NCI-H526 (cell line): ENCODE results near the gene PGAM4.
"Not testable (repeated sequence)": the region's sequence is repeated elsewhere in the genome, so short reads cannot be mapped to it uniquely, and the experiment has no call there.

Experiments used
- DNase-seq, 2 experiments: peaks; one replicate each; lab custom pipeline; 2025; lab: John Stamatoyannopoulos, UW

Gene PGAM4

DNA sequence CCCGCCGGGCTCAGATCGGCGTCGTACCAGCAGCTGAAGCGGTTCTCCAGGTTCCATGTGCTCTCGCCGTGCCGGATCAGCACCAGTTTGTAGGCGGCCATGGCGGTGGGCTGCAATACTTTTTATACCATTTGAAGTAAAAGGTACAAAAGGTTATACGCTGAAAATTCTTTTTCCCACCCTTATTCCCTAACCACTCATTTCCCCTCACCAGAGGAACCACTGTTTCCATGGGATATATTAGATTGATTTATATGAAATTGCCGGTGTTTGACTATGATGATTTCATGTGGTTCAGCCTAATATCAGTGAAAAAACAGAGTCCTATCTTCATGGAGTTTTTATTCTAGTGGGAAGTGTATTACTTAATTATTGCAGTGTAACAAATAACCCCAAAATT, at the start of gene PGAM4:
Gene PGAM4 (minus strand): TSS at position 101 of the 400 bp plus-strand sequence. CDS start 0 bp downstream, at position 101.
- no peak for DNase-seq

- DNase-seq, result no peak
Measured at GRCh38 chrX:78011846-78012245, 42.4 kb upstream of the PGAM4 start.

DNA sequence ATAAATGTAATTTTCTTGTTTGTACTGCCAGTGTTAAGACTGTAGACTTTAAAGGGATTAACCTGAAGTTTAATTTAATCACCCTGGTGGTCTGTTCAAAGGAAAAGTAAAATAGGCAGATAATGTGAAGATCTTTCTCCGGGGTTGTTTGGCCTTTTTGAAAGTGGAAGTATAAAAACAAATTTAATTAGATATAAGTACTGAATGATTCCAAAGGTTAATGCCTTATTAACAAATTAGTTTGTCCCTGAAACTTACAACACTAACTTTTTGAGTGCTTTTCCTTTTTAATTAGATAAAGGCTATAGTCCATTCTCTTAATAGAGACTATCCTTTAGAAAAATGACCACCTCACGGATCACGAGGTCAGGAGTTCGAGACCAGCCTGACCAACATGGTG, 10.4 kb upstream of the PGAM4 start:
- no peak for DNase-seq

- no peak for DNase-seq
Measured at GRCh38 chrX:77977518-77977917, 8.1 kb upstream of the PGAM4 start.

DNA sequence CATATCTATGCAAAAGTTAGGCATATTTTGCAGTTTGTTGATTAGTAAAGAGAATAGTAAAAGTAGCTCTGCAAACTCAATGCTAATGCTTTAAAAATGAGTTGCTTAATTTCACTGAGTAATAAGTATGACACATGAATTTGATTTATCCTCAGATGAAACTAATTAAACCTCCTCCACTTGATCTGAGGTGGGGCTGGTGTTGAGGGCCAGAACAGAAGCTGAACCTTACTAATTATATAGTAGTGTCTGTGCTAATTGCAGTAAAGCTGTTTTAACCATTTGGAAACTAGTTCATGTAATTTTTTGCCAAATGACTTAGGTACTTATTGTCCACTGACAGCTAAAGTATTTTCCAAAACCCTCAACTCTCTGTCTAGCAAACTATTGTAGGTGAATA, 7.7 kb upstream of the PGAM4 start:
- no peak for DNase-seq

DNA sequence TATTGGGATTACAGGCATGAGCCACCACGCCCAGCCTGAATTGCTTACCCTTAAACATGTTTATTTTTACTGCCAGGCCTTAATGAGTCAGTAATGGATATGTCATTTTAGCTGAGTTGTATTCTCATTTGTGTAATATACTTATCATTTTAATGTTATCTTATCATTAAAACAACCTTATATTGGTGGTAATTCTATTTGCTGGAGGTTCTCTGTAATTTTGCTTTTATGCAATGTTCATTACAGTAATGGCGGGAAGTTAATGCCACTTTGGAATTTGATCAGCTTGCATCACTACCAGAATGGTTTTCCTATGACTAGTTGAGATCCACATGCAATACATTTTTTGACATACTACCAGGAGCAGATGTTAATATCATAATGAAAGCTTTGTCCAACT, 6.3 kb upstream of the PGAM4 start:
- no peak for DNase-seq

DNA sequence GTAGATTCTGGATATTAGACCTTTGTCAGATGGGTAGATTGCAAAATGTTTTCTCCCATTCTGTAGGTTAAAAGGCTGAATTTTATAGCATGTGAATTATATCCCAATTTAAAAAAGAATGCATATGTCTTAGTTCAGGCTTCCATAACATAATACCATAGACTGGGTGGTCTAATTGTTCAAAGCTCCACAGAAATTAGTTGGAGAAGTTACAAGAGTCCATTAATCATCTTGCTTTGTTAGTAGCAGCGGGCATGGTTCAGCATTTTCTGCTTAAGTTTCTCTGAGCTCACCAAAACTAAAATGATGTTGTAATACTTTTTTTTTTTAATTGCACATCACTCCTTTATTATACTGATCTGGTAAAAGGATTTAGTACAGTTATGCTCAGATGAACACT, 1.8 kb downstream of the PGAM4 start:
- DNase-seq, result no peak

DNA sequence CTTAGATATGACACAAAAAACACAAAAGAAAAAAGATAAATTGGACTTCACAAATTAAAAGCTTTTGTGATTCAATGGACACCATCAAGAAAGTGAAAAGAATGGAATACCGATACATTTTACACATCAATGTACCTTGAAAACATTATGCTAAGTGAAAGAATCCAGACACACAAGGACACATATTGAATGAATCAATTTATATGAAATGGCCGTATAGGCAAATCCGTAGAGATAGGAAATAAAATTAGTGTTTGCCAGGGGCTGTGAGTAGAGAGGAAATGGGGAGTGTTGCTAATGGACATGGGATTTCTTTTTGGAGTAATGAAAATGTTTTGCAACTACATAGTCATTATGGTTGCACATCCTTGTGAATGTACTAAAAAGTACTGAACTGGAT, 3.1 kb downstream of the PGAM4 start:
- no peak for DNase-seq

DNA sequence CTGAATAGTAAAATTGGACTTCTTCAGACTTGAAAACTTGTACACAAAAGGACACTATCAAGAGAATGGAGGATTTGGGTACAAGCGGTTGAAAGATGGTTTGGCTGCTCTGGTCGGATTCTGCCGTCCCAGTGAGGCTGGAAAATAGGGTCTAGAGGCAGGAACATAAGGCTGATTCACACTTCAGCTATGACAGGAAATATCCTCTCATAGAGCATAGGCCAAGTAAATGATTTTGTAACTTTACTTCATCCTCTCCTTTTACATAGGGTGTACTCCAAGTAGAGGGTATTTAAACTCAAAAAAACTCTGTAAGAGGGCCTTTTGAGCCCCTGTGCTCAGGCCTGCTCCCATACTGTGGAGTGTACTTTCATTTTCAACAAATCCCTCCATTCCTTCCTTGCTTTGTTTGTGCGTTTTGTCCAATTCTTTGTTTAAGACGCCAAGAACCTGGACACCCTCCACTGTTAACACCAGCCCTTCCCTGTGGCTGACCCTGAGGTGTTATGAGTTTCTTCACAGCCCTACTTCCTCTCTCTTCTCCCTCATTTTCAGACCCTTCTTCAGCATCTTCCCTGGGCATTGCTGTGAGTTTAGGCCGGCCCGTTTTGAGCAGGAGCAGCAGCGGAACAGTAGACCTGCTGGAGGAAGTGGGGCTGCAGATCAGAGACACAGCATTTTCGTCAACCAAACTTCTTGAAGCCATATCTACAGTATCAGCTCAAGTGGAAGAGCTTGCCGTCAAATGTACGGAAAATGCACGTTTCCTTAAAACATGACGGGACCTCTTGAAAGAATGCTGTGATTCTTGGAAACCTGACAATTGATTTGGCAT, 7.2 kb downstream of the PGAM4 start:
- DNase-seq, result no peak

GRCh38 chrX:77961063-77961462, 8.4 kb downstream of the PGAM4 start:
- DNase-seq, result no peak

GRCh38 chrX:77960567-77960966, 8.9 kb downstream of the PGAM4 start:
- no peak for DNase-seq

GRCh38 chrX:77953708-77954107, 15.7 kb downstream of the PGAM4 start:
- DNase-seq, result no peak

GRCh38 chrX:77953302-77953701, 16.1 kb downstream of the PGAM4 start:
- DNase-seq, result no peak

DNA sequence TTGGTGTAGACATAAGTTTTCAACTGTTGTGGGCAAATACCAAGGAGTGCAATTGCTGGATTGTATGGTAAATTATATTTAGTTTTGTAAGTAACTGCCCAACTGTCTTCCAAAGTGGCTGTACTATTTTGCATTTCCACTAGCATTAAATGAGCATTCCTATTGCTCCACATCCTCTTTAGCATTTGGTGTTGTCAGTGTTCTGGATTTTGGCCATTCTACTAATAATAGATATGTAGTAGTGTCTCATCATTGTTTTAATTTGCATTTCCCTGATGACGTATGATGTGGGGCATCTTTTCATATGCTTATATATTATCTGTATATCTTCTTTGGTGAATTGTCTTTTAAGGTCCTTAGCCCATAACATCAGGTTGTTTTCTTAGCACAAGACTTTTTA, 17.3 kb downstream of the PGAM4 start:
- DNase-seq, result no peak

GRCh38 chrX:77949840-77950239, 19.6 kb downstream of the PGAM4 start:
- no peak for DNase-seq

- DNase-seq, result no peak
Measured at GRCh38 chrX:77946571-77946970, 22.9 kb downstream of the PGAM4 start.

GRCh38 chrX:77945910-77946545, 23.4 kb downstream of the PGAM4 start:
- DNase-seq, result no peak

- DNase-seq, result not testable (repeated sequence)
Measured at GRCh38 chrX:77945031-77945430, 24.4 kb downstream of the PGAM4 start.

DNA sequence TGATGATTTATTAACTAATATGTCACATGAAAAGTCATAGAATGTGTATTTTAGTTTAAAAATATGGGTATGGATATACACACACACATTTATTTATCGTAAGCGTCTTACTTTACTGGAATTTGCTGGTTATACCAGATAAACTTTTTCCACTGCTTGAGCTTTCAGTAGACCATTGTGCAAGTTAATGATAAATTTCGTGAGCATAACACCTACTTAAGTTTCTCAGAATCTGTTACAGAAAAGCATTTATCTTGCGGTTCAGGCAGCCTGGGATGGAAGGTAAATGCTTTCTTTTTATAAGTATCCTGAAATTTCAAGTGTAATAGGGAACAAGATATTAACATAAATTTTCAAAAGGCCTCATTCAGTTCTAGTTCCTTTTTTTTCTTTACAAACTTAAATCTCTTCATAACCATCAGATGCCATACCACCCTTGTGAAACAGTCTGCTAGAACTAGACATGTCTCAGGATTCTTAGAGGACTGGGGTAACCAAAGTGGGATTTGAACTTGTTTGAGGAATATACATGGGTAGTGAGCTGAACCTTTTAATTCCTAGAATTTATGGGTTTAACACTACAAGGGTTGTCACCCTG, 31.3 kb downstream of the PGAM4 start:
- DNase-seq, result no peak

DNA sequence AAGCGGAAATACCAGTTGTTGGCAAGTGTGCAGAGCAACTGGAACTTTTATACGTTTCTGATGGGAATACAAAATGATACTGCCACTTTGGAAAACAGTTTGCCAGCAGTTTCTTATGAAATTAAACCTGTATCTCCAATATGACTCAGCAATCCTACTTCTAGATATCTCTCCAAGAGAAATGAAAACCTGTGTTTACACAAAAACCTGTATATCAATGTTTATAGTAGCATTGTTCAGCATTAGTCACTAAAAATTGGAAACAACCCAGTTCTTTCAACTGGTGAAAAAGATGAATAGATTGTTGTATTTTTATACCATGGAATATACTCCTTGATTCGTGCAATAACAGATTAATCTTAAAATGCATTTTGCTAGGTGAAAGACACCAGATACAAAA, 32.1 kb downstream of the PGAM4 start:
- DNase-seq, result no peak

- no peak for DNase-seq
Measured at GRCh38 chrX:77936299-77936698, 33.1 kb downstream of the PGAM4 start.

DNA sequence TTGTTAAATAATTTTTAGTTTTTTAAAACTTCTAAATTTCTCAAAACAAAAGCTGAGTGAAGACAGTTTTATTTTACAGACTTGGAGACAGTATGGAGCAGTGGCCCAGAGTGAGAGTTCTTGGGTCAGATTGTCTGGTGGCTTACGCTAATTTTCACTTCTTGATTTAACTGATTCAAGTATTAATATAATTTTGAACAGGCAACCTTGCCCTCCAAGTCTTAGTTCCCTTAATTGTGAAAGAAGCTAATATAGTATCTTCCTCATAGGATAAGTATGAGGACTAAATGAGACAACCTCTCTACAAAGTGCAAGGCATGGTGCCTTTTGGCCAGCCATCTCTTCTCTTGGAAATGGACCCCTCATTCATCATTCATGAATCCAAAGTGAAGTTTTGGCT, 33.6 kb downstream of the PGAM4 start:
- no peak for DNase-seq

DNA sequence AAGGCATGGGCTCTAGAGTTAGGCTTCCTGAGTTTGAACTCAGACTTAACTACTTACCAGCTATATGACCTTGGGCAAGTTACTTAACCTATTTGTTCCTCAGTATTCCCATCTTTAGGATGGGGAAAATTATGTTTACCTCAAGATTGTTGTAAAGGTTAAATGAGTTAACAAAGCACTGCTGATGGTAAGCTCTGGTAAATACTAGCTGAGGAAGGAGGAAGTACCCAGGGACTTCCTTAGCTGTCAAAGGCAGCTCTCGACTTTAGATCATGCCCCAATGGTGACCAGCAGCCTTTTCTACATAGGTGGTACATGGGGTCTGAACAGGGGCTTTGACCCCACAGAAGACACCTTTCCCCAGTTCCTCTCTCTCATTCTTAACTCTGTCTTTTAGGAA, 38.9 kb downstream of the PGAM4 start:
- no peak for DNase-seq
